GM19351 (cell line): ENCODE results near the gene DDX39B.
A peak's percentile ranks its signal among the peaks of the same experiment; 100 is the strongest.
"Not testable (repeated sequence)": the region's sequence is repeated elsewhere in the genome, so short reads cannot be mapped to it uniquely, and the experiment has no call there.

Experiments
- ATAC-seq: cut with Tn5 transposase; IDR thresholded peaks from one replicate; pipeline ENCODE4 v1.9.1; 2021; ENCODE audit warnings: mild to moderate bottlenecking, moderate library complexity; ENCODE audit not compliant: unreplicated experiment

DDX39B gene

DNA sequence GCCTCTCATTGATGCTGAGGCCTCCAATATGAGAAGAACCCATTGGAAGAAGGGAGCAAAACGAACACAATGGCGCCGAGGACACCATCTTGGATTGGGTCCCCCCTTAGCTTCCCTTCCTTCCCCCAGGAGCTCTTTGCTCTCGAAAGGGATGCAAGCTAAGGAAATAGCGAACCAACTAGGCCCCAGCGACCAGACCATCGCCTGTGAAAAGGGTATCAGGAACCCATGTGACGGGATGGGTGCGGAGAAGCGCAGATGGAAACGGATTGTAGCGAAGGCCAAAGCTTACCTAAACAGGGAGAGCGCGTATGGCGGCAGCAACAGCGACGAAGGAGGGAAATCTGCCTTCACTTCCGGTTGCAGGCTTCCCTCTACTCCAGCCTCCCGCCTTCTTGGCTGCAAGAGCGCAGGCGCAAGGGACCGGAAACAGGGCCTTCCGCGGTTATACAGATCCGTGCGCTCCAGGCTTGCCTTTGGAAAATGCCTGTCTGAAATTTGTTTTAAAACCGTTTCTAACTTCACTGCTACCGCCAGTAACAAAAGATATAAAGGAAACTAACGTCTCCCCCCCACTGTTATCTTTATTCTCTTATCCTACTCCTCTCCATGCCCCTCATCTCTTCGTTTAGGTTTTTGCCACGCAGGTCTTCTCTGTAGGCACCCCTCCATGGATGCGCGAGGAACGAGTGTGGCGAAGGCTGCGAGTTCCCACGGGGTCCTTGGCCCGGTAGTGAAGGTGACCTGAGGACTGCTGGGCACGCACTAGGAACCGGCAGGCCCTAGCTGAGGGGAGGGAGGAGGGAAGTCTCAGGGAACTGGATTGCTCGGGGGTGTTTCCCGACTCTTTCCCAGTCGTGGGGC is at the start of gene DDX39B:
DDX39B (minus strand) TSS at position 346 of the 864 bp plus-strand sequence. CDS start 1,471 bp downstream, outside the sequence.
- ATAC-seq = peak; percentile 56

DNA sequence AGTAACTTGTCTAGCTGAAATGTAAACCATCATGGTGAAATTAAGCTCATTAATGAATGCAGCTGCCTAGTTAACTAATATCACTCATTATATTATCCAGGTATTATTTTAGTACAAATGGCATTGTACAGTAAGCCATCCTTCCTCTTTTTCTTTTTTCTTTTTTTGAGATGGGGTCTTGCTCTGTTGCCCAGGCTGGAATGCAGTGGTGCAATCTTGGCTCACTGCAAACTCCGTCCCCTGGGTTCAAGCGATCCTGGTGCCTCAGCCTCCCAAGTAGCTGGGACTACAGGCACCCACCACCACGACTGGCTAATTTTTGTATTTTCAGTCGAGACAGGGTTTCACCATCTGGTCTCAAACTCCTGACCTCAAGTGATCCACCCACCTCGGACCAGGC is 48.9 kb upstream of the DDX39B start:
- not testable (repeated sequence) for ATAC-seq

DNA sequence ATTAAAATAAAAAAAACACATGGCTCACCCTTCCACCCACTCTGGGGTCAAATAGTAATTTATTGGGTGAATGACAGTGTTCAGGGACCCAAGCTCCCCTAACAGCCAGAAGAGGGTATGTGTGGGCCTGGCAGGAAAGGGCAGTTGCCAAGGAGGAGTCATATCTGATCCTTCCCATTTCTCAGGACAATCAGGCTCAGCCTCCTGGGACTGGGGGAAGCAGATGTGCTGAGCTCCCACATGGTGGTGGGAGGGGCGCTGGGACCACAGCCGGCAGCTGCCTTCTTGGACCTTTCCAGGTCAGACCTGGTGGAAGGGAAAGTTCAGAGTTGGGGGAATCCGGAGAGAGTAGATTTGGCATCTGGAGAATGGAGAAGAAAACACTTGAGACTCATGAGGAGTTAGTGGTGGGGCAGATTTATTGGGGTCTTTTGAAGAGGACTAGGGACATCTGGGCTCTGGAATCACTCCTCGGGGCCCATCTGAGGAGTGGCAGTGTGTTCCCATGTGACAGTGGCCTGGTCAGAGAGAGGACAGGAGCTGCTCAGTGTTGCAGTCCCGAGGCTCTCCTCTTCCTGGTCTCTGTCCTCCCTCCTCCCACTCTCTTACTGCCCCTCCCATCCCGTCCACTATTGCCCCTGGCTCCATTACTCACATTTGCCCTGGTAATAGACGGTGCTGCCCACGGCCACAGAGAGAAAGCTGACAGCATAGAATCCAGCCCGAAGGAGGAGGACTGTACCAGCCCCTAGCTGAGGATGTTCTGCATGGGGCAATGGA is 47.3 kb upstream of the DDX39B start:
- no peak for ATAC-seq

DNA sequence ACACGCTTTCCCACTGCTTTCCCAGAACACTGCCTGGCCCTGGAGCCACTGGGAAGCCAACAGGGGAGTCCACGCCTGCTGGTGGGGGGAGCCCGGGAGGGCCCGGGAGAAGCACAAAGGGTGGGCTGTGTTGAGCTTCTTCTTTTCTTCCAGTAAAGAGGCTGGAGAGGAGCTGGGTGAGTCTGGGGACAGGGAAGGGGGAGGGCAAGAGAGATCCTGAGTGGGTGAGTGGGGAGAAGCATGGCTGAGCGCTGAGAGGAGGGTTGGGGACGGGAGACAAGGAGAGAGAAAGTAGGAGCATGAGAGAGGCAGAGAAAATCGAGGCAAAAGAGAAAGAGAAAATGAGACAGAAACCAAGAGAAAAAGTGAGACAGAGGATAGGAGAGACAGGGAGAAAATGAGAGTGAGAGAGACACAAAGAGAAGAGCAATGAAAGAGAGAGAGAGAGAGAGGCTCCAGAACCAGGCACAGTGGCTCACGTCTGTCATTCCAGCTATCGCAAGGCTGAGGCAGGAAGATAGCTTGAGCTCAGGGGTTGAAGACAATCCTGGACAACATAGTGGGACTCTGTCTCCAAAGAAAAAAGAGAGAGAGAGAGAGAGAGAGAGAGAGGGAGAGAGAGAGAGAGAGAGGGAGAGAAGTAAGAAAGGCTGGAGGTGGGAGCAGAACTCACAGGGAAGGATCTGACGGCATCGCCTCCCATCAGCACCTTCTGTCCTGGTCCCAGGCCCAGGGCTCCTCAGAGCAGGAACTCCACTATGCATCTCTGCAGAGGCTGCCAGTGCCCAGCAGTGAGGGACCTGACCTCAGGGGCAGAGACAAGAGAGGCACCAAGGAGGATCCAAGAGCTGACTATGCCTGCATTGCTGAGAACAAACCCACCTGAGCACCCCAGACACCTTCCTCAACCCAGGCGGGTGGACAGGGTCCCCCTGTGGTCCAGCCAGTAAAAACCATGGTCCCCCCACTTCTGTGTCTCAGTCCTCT is 46.3 kb upstream of the DDX39B start:
- ATAC-seq = no peak

DNA sequence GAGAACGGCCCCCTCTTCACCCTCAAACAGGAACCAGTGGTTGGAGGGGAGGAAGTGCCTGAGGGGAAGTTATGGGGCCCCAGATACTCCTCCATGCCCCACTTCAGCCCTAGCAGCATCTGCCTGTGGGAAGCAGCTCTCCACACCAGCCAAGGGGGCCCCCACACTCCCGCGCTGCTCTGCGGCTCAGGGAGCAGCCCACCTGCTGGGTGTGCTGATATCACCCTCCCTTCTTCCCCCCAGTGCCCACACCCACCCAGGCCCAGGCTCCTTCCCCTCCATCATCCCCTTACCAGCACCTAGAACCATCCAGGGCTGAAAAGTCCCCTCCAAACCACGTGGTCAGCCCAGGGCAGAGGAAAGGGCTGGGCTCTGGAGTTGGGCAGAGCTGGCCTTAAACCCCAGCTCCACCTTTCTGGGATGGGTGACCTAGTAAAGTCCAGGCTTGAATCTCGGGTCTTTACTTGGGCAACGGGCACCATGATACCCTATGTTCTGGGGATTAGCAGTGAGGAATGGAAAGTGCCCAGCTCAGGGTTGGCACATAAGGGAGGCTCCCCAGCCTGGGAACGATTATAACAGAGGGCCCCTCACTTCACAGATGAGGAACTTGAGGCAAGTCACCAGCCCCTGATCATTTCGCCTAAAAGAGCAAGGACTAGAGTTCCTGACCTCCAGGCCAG is 44.9 kb upstream of the DDX39B start:
- ATAC-seq = no peak

DNA sequence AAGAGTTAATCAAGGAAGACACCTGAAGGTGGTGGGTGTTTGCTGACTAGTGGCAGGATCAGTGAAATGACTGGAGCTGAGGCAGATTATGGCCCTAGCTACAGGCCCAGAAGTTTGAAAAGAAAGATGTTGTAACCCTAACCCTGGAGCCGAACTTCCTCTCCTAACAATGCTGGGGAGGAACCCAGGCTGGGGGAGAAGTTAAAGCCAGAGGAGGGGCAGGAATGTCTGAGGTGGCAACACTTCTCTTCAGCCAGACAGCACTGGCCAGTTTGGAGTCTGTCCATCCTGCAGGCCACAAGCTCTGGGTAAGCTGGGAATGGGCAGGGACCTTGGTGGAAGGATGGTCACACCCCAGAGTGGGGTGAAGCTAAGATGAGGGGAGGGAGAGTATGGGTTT is 44.2 kb upstream of the DDX39B start, which contains the start of gene LST1:
LST1 (plus strand) TSS at position 270 of the 400 bp plus-strand sequence. CDS start 1,023 bp downstream, outside the sequence.
- no peak for ATAC-seq

DNA sequence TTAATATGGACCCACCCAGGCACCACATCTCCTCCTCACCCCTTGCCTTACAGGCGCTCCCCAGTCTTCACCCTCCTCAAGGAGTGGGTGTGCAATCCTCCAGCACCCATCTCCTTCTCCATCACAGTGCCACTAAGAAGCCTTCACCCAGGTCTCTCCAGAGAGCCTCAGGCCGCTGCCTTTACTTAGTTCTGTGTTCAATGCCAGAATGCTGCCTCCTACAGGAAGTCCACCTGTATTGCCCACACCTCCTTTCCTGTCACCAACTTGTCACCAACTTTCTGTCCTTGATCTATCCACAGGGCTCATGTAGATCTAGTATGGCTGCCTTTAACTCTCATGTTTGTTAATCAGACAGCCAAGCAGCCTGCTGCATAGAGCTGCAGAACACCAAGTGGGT is 43.7 kb upstream of the DDX39B start:
- no peak for ATAC-seq

DNA sequence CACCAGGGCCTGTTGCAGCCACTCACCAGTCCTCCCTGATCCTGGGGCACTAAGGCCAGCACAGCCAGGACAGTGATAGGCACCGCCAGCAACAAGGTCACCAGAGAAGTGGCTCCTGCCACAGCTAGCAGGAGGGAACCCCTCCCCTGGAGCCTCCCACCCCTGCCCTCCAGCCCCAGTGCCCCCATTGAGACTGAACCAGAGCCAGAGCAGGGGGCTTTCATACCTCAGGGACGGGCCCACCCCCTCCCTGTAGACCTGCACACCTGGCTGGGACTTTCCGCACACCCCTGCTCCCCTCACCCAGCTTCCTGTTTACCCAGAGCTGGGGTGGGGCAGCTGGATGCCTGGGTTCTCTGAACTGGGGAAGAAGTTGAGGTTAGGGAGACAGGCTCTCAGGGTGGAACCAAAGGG is 40.4 kb upstream of the DDX39B start, which contains the start of gene LTB:
LTB (minus strand) TSS at position 195 of the 414 bp plus-strand sequence; CDS start at position 188, 7 bp downstream.
- ATAC-seq = no peak

DNA sequence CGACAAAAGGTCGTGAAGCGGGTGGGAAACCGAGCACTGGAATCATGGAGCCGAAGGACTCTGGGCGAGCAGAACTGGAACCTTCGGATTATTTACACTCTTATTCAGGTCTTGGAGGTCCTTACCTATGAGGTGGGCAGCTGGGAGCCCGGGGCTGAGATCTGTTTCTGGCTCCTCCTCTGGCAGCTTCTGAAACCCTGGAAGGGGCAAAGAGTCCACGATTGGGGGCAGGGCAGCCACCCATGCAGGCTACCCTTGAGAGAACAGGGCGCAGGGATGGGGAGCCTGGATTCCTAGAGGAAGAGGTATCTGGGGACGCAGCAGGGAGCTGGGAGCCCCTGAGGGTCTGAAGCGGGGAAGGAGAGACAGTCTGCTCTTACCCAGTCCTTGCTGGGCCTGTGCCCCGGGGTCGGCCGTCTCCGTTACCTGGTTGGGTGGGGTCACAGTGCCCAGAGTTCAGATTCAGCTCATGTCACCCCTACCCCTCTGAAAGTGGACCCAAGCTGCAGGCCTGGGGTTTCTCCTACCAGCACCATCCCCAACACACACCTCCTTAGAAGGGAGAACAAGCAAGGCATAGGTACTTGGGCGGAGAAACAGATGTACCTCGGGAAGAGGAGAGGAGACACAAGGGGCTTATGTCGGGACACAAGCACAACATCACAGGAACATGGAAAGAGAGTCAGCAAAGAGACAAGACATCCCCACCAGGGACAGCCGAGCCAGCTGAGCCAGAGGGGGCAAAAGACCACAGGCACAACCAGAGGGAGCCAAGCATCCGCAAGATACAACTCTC is 39.8 kb upstream of the DDX39B start:
- no peak for ATAC-seq

DNA sequence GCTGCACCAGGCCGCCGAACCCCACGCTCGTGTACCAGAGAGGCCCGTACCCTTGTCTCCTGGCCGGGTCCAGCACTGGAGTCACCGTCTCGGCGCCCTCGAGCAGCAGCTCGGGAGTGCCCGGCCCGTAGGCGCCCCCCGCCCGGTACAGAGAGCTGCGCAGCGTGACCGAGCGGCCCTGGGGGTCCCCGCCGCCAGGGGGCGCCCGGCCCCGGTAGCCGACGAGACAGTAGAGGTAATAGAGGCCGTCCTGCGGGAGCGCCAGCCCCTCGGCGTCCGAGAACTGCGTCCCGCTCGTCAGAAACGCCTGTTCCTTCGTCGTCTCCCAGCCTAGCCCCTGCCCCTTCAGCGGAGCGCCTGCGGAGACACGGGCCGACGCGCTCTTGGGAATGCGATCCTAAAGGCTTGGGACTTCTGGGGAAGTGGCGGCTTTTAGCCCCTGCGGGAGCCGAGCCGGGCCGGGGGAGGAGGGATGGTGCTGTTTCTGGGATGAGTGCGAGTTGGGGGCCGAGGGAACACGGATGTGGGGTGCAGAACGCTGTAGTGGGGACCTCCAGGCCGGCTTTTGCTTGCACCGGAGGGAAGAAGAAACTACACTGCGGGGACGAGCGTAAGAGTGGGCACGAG is 39.1 kb upstream of the DDX39B start:
- ATAC-seq = peak; percentile 68

DNA sequence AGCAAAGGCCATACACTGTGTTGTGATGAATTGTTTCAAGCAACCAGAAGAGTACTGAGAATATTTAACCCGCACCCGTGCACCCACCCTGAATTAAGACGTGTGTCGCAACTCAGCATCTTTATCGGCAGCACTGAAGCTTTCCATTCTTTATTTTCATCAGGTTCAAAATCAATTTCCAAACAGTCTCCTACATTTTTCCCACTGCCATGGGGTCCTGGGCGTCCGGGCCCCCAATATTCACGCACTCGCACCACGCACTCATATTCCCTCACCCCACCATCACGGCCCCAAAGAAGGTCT is 38.6 kb upstream of the DDX39B start:
- no peak for ATAC-seq

DNA sequence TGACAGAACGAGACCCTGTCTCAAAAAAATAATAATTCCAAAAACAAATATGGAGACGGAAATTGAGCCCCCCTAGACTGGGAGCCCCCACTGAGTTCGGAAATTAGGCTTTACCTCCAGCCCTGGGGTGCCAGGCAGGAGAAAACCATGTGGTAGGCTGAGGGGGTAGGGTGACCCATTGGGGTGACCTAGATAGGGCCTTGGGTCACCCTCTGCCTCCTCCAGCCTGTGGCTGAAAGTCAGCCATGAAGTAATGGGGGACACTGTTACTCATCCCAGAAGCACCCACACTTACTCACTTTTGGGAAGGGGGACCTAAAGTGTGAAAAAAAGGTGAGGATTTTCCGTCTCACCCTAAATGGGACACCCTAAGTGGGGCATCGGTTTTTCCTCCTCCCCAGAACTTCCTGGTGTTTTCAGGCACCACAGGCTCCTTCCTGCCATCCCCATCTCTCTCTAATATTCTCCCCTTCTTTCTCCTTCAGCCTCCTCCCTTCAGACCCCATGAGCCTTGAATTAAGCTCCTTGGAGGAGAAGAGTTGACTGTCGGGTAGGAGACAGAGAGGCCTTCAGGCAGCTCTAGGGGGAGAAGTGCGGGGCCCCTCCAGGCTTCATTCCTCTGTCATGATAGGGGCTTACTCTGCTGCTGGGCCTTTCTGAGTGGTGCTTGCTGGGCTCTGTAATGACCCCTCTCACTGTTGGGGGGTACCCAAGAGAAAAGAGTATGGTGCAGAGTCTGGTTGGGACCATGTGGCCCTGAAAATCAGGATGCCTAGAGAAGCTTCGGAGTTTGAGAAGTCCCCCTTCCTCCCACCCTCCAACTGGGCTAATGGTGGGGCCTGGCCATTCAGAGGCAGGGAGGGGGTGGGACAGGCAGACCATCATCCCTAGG is 38.0 kb upstream of the DDX39B start:
- no peak for ATAC-seq

DNA sequence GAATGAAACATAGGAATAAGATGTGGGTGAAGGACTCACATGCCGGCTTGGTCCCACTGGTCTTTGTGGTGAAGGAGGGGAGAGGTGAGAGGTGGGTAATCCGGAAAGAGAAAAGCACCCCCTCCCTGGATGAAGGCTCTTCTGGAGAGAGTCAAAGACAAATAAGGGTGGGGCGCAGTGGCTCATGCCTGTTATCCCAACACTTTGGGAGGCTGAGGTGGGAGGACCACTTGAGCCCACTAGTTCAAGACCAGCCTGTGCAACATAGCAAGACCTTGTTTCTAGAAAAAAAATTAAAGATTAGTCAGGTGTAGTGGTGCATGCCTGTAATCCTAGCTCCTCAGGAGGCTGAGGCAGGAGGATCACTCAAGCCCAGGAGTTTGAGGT is 37.3 kb upstream of the DDX39B start:
- no peak for ATAC-seq

DNA sequence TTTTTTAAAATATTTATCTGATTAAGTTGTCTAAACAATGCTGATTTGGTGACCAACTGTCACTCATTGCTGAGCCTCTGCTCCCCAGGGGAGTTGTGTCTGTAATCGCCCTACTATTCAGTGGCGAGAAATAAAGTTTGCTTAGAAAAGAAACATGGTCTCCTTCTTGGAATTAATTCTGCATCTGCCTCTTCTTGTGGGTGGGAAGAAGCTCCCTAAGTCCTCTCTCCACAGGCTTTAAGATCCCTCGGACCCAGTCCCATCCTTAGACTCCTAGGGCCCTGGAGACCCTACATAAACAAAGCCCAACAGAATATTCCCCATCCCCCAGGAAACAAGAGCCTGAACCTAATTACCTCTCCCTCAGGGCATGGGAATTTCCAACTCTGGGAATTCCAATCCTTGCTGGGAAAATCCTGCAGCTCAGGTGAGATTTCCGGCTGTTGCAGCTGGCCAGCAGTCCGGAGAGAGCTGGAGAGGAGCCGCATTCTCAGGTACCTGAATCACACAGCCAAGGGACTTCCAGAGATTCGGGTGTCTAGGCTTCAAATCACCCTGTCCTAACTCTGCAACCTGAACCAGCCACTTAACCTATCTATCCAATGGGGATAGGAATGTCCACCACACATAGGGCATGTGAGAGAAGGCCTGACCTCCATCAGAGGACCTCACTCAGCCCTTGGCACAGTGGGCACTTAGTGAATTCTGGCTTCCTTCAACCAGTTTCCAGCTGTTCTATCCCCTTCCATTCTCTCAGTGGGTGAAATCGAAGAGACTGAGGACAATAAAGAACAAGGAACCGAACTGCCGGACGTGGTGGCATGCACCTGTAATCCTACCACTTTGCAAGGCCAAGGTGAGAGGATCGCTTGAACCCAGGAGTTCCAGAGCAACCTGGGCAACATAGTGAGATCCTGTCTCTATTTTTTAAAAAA is 36.6 kb upstream of the DDX39B start:
- no peak for ATAC-seq

DNA sequence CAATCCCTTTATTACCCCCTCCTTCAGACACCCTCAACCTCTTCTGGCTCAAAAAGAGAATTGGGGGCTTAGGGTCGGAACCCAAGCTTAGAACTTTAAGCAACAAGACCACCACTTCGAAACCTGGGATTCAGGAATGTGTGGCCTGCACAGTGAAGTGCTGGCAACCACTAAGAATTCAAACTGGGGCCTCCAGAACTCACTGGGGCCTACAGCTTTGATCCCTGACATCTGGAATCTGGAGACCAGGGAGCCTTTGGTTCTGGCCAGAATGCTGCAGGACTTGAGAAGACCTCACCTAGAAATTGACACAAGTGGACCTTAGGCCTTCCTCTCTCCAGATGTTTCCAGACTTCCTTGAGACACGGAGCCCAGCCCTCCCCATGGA is 35.8 kb upstream of the DDX39B start:
- no peak for ATAC-seq

DNA sequence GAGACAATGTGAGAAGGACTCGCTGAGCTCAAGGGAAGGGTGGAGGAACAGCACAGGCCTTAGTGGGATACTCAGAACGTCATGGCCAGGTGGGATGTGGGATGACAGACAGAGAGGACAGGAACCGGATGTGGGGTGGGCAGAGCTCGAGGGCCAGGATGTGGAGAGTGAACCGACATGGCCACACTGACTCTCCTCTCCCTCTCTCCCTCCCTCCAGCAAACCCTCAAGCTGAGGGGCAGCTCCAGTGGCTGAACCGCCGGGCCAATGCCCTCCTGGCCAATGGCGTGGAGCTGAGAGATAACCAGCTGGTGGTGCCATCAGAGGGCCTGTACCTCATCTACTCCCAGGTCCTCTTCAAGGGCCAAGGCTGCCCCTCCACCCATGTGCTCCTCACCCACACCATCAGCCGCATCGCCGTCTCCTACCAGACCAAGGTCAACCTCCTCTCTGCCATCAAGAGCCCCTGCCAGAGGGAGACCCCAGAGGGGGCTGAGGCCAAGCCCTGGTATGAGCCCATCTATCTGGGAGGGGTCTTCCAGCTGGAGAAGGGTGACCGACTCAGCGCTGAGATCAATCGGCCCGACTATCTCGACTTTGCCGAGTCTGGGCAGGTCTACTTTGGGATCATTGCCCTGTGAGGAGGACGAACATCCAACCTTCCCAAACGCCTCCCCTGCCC is 35.2 kb upstream of the DDX39B start:
- ATAC-seq = no peak
